ENCODE results near the gene CHN2.
A peak's percentile ranks its signal among the peaks of the same experiment; 100 is the strongest.

Gene CHN2

DNA sequence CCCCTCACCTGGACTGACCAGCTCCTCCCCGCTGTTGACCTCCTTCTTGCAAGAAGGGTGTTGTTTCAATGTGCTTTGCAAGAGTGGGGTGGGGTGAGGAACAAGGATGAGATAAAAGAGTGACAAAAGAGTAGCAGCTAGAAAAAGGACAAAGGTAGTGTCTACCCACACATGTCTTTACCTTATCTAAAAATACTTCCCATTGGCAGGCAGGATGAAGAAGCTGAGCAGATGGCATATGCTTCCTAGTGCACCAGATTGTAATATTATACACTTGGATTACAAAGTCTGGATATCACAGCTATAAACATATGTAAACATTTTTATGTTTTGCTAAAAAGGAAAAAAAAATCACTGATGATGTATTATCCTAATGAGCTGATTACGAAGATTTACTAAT lies 34.5 kb downstream of the CHN2 start:
- no peak for DNase-seq

GRCh38 chr7:29229946-29230345 lies 35.4 kb downstream of the CHN2 start:
- DNase-seq: no peak

DNA sequence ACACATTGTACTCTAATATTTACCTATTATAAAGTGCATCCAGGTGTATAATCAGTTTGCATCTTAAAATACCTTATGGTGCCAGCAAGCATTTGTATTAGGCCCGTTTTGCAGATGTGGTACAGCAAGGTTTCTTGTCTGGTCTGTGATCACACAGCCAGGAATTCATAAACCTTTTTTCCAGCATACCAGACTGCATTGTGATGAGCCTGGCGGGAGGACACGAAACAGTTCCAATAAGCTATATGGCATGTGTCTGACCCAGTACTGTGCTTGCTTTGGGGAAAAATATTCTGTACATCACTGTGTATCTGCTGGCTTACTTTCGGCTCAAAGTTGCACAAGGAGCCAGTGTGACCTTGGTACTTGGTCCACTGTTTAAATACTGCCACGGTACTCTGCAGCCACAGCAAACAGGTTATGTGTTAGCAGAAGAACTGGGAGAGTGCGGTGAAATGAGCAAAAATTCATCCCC lies 36.3 kb downstream of the CHN2 start:
- DNase-seq: no peak

DNA sequence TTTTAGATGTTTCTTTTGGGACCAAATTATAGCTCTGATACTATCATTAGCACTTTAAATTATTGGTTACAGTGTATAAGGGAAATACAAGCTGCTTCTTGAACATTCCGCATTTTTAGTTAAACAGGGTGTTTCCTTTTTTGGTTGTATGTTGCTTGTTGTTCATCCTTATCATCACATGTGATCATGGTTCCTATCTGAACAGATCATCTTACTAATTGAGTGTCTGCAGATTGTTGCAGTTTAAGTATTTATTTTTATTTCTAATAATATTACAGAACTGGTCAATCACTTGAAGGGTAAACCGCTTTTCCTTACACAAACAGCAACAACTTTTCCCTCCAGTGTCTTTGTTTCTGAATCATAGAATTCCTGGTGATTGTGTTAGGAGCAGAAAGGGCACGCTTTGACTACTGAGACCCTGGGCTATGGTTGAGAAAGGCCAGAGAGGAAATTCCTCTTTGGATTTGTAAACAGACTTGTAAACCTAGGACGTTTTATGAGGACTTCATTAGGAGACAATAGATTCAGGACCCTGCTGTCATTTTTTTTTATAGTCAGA lies 37.2 kb downstream of the CHN2 start:
- no peak for DNase-seq

DNA sequence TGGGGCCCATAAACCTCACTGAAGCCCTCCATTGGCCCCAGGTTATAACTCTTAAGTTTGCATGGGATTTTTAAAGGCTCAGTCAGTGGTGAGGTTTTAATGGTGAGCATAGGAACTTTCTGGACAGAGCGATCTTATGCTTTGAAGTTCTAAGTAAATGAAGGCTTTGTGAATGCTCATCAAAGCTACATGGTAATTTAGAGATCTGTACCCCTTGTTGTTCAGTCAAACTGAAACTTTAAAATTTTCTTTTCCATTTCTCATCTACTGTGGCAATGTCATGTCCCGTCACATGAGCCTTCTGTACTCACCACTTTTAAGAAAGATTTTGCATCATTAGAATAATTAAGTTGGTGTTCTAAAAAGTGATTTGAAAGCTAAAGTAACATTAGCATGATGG lies 39.9 kb downstream of the CHN2 start:
- DNase-seq: no peak

DNA sequence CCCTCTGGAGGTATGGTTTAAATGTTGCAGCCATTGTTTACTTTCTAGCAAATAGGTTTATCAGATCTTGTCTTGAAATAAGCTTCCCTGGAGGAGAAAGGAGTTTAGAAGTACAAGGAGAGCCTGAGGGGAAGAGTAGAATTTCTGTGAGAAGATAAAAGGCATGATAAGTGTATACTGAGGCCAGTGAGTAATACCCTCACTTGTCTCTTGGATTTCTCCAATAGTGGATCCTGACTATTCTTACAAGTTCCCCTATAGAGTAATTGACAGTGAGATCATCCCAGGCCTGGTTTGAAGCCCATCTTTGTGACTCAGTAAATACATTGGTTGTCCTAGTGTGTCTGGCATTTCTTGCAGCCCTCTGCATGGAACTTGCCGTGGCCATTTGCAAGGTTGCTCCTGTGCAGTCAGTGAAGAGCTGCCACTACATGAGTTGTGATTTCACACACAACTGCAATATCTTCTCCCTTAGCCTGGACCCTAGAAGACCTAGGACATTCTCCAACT lies 41.6 kb downstream of the CHN2 start:
- DNase-seq: no peak

- DNase-seq: no peak
Measured at GRCh38 chr7:29236649-29237048, 42.1 kb downstream of the CHN2 start.

DNA sequence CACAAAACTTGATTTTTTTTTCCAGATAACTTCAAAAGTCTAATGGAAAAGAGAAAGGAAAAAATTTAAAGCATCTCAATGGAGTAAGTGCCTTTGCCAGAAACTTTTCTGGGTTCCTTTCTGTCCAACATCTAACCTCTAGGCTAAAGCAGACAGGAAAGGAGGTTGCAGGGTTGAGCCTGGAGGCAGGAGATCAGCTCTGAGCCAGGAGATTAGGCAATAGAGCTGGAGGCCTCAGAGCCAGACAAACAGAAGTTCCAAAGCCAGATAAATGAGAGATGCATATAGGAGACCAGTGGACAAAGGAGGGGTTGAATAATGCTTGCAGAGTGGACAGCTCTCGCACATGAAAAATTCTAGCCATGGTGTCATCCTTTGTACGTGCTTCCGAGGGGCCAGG lies 42.9 kb downstream of the CHN2 start:
- no peak for DNase-seq

DNA sequence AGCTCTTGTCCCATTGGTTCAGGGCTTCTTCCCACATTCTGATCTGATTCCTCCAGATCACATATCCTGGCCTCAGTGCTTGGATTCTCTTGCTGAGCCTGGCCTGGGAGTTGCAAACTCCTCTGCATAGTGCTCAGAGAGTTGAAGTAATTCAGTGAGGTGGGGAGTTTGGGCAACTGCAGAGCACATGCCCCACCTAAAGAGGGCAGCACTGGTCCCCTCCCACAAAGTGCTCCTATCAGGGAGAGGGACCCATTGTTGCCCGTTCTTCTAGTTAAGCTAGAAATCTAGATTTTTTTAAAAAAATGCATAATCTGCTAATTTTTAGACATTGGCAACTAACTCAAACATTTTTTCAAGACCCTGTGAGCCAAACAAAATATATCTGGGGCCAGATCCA lies 45.1 kb downstream of the CHN2 start:
- DNase-seq: peak; percentile 15

DNA sequence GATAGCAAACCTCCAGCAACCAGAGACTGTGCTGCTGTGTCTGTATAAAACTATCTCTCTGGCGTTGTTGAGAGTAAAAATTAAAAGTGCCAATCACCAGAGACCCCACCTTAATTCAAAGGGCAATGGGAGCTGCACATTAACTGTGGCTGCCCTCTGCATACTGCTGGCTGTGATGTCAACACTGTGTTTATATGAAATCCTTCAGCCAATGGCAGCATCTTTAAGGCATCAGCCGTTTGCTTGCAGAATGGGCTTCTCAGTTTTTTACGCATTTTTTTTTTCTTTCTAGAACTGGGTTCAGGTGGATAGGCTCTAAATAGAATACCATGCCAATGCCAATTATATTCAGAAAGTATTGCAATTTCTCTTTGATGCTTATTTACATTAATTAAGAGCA lies 47.7 kb downstream of the CHN2 start:
- DNase-seq: no peak

GRCh38 chr7:29243910-29244655 lies 49.5 kb downstream of the CHN2 start:
- peak; percentile 61 for DNase-seq

- DNase-seq: no peak
Measured at GRCh38 chr7:29247224-29247962, 52.8 kb downstream of the CHN2 start.

DNA sequence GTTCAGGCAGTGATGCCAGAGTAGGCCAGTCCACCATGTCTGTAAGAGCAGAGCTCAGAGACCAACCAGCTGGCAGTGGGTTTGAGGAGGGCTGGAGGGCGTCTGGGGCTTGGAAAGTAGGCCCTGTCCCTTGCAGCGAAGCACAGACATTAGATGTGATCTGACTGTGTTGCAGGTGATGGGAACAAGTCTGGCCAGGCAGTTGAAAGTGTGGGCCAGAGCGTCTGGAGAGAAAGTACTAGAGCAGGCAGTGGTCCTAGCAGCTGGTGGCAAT lies 53.3 kb downstream of the CHN2 start:
- DNase-seq: no peak

GRCh38 chr7:29248713-29249382 lies 54.3 kb downstream of the CHN2 start:
- DNase-seq: no peak

DNA sequence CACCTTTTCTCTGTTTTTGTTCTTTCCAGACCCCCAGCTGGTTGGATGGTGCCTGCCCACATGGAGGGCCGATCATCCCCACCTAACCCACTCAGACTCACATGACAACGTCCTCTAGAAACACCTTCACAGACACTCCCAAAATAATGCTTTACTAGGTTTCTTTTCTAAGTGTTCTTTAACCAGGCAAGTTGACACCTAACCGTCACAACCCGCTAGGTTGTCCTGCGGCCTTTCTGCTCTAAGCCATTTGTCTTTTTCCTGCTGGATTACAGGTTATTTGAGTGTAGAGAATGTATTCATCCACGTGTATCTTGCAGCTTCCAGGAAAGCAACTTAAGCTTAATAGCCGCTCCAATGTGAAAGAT lies 54.8 kb downstream of the CHN2 start:
- DNase-seq: no peak

- DNase-seq: no peak
Measured at GRCh38 chr7:29249860-29250259, 55.3 kb downstream of the CHN2 start.

DNA sequence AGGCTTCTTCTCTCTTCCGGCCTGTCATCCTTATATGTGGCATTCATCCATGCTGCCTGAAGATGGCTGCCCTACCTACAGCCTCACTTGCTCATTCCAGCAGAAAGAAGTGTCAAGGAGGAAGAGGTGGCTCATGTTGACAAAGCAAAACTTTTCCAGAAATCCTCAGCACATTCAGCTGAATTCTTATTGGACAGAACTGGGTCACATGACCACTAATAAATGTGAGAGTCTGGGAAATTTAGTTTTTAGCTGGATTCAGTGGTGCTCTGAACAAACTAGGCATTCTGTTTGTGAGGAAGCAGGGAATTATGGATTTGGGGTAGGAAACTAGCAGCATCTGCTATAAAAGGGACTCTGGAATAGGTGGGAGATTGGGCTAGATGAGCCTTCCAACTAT lies 58.6 kb downstream of the CHN2 start:
- DNase-seq: no peak

DNA sequence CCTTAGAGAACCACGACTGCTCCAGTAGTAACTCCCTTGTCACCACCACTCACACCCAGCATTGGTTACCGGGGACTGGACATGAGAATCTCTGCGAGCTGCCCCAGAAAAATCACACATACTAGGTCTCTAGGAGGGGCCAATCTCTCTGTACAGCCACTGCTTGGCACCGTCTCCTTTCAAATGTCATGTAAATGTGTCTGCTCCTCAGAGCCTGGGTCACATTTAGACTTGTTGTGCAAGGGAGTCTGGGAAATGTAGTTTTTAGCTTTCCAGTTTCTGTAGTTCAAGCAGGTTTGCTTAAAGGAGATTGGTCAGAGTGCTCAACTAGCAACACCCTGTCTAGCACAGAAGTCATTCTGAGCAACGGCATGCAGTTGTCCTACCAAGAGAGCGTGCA lies 60.0 kb downstream of the CHN2 start:
- DNase-seq: no peak

GRCh38 chr7:29255199-29255878 lies 60.8 kb downstream of the CHN2 start:
- DNase-seq: no peak

DNA sequence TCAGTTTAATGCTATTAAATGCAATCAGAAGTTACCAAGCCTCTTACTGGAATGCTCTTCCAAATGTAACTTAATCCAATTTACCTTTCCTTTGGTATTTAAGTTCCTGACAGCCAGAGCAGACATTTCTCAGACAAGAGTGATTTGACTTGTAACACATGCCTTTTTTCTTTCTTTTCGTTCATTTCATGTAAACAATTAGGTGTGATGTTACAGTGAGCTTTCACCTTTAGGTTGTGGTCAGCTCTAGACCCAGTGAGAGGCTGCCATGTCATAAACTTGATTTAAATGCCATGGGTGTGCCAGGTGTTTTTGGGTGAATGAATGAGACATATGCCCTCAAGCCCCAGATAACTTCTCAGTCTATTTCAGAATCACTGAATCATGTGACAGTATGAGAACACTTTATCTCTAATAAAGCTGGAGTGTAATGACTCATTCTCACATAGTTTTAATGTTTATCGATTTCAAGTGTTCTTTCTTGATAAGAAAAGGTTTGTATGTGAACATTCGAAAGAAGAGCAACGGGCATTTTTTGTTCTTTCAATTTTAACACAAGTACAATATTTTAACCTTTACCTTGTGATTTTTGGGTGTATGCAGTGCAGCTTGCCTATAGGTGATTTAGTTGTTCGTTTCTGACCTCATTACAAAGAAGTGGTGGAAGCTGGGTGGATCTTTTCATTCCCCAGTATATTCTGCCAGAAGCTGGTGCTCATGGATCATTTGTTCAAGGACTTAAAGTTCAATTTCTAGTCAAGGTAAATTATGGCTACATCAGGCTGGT lies 61.5 kb downstream of the CHN2 start:
- no peak for DNase-seq

GRCh38 chr7:29256693-29257002 lies 62.1 kb downstream of the CHN2 start:
- no peak for DNase-seq

DNA sequence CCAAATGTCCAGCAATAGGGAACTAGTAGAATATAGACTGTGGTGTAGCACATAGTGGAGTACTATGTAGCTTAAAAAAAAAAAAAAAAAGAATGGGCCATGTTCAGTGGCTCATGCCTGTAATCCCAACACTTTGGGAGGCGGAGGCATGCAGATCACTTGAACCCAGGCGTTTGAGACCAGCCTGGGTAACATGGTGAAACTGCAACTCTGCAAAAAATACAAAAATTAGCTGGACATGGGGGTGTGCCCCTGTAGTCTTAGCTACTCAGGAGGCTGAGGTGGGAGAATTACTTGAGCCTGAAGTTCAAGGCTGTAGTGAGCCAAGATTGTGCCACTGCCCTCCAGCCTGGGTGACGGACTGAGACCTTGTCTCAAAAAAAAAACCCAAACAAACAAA lies 64.4 kb downstream of the CHN2 start:
- DNase-seq: no peak
